ENCODE data around the gene NME4.

GRCh38 chr16:373848-374615, 23.0 kb upstream of the NME4 start:
- no peak for TF ChIP-seq EZH2 (IDR thresholded peaks at IDR 0.05; ENCODE audit: low read length)
- TF ChIP-seq CTCF (optimal IDR thresholded peaks at IDR 0.05 in 1 of 3, IDR thresholded peaks at IDR 0.05 in 1 of 3, conservative IDR thresholded peaks at IDR 0.05 in 1 of 3; ENCODE audit: extremely low read depth in 1 of 3, insufficient read depth in 2 of 3, low read length in 3 of 3), result no peak
